Mammary epithelial cell (primary cell): Measurements from ENCODE around the gene MRGPRG.

ENCODE experiments used
- EZH2 ChIP-seq: IDR thresholded peaks from 2 replicates; pipeline ENCODE4 v1.6.1; 2012; ENCODE audit warnings: low read length, inconsistent platforms, borderline replicate concordance
- TF ChIP-seq, protein P1 (sequence below), 2 donors: IDR thresholded peaks in 1 of 2; conservative IDR thresholded peaks in 1 of 2; 2 replicates each; pipeline ENCODE4 v1.5.1; 2011 to 2012; ENCODE audit warnings: inconsistent platforms in 2 of 2, low read length in 2 of 2, mild to moderate bottlenecking in 2 of 2, control low read depth in 1 of 2, low read depth in 1 of 2; ENCODE audit not compliant: insufficient read depth in 1 of 2; ENCODE audit errors: extremely low read depth in 1 of 2

DNA sequence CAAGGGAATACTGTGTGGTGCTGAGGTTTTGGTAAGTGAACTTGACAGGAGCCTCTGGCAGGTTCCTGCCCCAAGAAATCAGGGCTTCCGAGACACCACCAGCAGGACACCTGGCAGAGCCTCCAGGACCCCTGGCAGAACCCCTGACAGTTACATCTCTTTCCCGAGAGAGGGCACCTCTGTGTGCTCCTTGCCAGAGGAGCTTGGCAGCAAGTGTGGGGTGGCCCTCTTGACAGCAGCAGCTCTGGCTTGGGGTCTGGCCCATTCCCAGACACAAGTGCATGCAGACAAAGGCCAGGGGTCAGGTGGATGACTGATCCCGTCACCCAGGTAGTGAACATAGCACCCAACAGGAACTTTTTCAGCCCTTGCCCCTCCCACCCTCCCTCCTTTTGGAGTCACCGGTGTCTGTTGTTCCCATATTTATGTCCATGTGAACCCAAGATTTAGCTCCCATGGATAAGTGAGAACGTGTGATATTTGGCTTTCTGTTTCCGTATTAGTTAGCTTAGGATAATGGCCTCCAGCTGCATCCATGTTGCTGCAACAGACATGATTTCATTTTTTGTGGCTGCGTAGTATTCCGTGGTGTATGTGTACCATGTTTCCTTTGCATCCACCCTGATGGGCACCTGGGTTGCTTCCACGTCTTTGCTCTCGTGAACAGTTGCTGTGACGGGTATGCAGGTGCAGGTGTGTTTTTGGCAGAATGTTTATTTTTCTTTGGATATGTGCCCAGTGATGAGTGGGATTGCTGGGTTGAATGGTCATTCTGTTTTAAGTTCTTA lies 32.3 kb downstream of the MRGPRG start:
- TF ChIP-seq, protein P1, sequence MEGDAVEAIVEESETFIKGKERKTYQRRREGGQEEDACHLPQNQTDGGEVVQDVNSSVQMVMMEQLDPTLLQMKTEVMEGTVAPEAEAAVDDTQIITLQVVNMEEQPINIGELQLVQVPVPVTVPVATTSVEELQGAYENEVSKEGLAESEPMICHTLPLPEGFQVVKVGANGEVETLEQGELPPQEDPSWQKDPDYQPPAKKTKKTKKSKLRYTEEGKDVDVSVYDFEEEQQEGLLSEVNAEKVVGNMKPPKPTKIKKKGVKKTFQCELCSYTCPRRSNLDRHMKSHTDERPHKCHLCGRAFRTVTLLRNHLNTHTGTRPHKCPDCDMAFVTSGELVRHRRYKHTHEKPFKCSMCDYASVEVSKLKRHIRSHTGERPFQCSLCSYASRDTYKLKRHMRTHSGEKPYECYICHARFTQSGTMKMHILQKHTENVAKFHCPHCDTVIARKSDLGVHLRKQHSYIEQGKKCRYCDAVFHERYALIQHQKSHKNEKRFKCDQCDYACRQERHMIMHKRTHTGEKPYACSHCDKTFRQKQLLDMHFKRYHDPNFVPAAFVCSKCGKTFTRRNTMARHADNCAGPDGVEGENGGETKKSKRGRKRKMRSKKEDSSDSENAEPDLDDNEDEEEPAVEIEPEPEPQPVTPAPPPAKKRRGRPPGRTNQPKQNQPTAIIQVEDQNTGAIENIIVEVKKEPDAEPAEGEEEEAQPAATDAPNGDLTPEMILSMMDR (conservative IDR thresholded peaks at IDR 0.05 in 1 of 2, IDR thresholded peaks at IDR 0.05 in 1 of 2; ENCODE audit: extremely low read depth in 1 of 2, insufficient read depth in 1 of 2, low read depth in 1 of 2, low read length in 2 of 2): no peak
- no peak for TF ChIP-seq EZH2
